ENCODE data around the gene BOLL.

DNA sequence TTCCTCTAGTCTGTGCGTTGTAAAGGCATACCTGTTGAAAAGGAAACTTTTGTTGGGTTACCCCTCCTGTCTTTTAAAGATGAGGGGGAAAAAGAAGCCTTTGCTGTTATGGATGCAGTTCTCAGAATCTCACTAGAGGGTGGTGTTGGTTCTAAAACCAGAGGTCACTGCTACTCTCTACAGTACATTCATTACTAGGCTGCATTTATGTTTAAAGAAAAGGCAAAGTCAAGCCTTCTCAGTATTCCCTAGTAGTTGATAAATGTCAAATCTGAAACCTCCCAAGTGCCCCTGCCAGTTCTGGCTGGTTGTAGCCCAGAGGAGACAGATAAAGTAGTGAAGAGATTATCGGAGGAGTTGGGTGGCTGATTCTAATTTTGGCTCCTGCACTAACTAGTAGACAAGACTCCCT is 17.9 kb upstream of the BOLL start:
- no peak for TF ChIP-seq EZH2 (IDR thresholded peaks at IDR 0.05; ENCODE audit: low read depth)
- TF ChIP-seq, protein P1, sequence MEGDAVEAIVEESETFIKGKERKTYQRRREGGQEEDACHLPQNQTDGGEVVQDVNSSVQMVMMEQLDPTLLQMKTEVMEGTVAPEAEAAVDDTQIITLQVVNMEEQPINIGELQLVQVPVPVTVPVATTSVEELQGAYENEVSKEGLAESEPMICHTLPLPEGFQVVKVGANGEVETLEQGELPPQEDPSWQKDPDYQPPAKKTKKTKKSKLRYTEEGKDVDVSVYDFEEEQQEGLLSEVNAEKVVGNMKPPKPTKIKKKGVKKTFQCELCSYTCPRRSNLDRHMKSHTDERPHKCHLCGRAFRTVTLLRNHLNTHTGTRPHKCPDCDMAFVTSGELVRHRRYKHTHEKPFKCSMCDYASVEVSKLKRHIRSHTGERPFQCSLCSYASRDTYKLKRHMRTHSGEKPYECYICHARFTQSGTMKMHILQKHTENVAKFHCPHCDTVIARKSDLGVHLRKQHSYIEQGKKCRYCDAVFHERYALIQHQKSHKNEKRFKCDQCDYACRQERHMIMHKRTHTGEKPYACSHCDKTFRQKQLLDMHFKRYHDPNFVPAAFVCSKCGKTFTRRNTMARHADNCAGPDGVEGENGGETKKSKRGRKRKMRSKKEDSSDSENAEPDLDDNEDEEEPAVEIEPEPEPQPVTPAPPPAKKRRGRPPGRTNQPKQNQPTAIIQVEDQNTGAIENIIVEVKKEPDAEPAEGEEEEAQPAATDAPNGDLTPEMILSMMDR (conservative IDR thresholded peaks at IDR 0.05): peak; percentile 76

Measured in PC-9 (cell line).